ENCODE measurements around the gene DNAJC5. TPM values are rescaled to one million over a fixed set of nuclear protein-coding genes. Genes with fewer than 3 reads are reported as not detected.
A peak's percentile ranks its signal among the peaks of the same experiment; 100 is the strongest.
"Not testable (repeated sequence)": the region's sequence is repeated elsewhere in the genome, so short reads cannot be mapped to it uniquely, and the experiment has no call there.

Gene DNAJC5
- polyA plus RNA-seq, 4 donors = 26.5 to 38.5 (median 32.2) TPM

- DNase-seq (ENCODE audit: low read depth in 4 of 4, low spot score in 2 of 4) = no peak
Measured at GRCh38 chr20:63861365-63861934, 33.5 kb upstream of the DNAJC5 start, which contains the start of gene ABHD16B. ABHD16B (plus strand) TSS chr20:63861498; CDS start chr20:63861541, 43 bp downstream.

GRCh38 chr20:63861981-63862901, 32.7 kb upstream of the DNAJC5 start:
- DNase-seq (ENCODE audit: low read depth in 4 of 4, low spot score in 2 of 4) = no peak

GRCh38 chr20:63863021-63863797, 31.7 kb upstream of the DNAJC5 start:
- DNase-seq (ENCODE audit: low read depth in 4 of 4, low spot score in 2 of 4) = no peak

- DNase-seq (ENCODE audit: low read depth in 4 of 4, low spot score in 2 of 4) = peak in 1 of 4 donors; percentile 70
Measured at GRCh38 chr20:63863798-63864544, 31.0 kb upstream of the DNAJC5 start.

- DNase-seq (ENCODE audit: low read depth in 4 of 4, low spot score in 2 of 4) = no peak
Measured at GRCh38 chr20:63864545-63864977, 30.4 kb upstream of the DNAJC5 start.

GRCh38 chr20:63864978-63865640, 29.8 kb upstream of the DNAJC5 start, which contains the start of gene TPD52L2:
TPD52L2 (plus strand) TSS chr20:63865270; CDS start chr20:63865366, 96 bp downstream.
- DNase-seq (ENCODE audit: low read depth in 4 of 4, low spot score in 2 of 4) = peak in 3 of 4 donors; percentile 94 to 97 (median 97)

- not testable (repeated sequence) for DNase-seq (ENCODE audit: low read depth in 4 of 4, low spot score in 2 of 4)
Measured at GRCh38 chr20:63867042-63867441, 27.9 kb upstream of the DNAJC5 start.

- DNase-seq (ENCODE audit: low read depth in 4 of 4, low spot score in 2 of 4) = no peak
Measured at GRCh38 chr20:63868264-63868663, 26.7 kb upstream of the DNAJC5 start.

- no peak for DNase-seq (ENCODE audit: low read depth in 4 of 4, low spot score in 2 of 4)
Measured at GRCh38 chr20:63873477-63873971, 21.4 kb upstream of the DNAJC5 start.

GRCh38 chr20:63874241-63874640, 20.7 kb upstream of the DNAJC5 start:
- not testable (repeated sequence) for DNase-seq (ENCODE audit: low read depth in 4 of 4, low spot score in 2 of 4)

- no peak for DNase-seq (ENCODE audit: low read depth in 4 of 4, low spot score in 2 of 4)
Measured at GRCh38 chr20:63876489-63877036, 18.4 kb upstream of the DNAJC5 start.

- no peak for DNase-seq (ENCODE audit: low read depth in 4 of 4, low spot score in 2 of 4)
Measured at GRCh38 chr20:63877755-63878470, 17.0 kb upstream of the DNAJC5 start.

- DNase-seq (ENCODE audit: low read depth in 4 of 4, low spot score in 2 of 4) = no peak
Measured at GRCh38 chr20:63878899-63879663, 15.8 kb upstream of the DNAJC5 start.

GRCh38 chr20:63880901-63881300, 14.0 kb upstream of the DNAJC5 start:
- not testable (repeated sequence) for DNase-seq (ENCODE audit: low read depth in 4 of 4, low spot score in 2 of 4)

GRCh38 chr20:63881451-63882226, 13.3 kb upstream of the DNAJC5 start:
- no peak for DNase-seq (ENCODE audit: low read depth in 4 of 4, low spot score in 2 of 4)

- no peak for DNase-seq (ENCODE audit: low read depth in 4 of 4, low spot score in 2 of 4)
Measured at GRCh38 chr20:63882257-63883200, 12.4 kb upstream of the DNAJC5 start.
